HG03571 (cell line): Measurements from ENCODE around the gene GPR39.

Experiments
- ATAC-seq: cut with Tn5 transposase; IDR thresholded peaks from one replicate; pipeline ENCODE4 v1.9.1; 2021; ENCODE audit not compliant: unreplicated experiment

Gene GPR39

DNA sequence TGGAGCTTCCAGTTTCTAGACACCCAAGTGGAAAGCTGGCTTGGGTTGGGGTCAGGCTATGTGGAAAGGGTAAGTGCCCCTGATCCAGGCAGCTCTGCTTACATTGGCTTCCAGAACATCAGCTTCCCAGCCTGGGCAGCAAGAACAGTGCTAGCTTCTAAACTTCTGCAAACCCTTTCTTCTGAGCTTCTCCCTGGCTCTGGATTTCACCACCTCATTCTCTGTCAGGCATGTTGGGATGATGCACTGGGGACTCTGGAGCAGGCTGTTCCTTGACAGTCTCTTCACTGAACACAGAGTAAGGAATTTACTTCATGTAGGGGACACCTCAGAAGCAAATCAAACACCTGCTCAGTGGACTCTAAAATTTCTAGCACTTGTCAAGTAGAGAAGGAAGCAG, 180.6 kb downstream of the GPR39 start:
- ATAC-seq = no peak

DNA sequence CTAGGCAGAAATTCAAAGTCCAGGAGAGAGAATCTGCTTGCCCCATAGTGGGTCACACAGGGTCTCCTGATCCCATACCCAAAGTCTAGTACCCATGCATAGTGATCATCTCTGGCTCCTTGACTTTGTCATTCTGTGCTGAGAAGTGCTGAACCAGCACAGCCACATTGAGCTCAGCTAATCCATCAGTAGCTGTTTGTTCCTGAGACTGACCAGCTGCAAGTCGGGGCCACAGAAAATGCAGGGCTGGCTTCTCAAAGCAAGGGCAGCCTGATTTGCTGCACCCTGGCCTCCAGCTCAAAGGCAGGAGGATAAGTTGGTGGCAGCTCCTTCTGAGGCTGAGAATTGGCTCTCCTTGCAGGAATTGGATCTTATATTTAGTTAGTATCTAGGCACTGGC, 181.2 kb downstream of the GPR39 start:
- no peak for ATAC-seq

DNA sequence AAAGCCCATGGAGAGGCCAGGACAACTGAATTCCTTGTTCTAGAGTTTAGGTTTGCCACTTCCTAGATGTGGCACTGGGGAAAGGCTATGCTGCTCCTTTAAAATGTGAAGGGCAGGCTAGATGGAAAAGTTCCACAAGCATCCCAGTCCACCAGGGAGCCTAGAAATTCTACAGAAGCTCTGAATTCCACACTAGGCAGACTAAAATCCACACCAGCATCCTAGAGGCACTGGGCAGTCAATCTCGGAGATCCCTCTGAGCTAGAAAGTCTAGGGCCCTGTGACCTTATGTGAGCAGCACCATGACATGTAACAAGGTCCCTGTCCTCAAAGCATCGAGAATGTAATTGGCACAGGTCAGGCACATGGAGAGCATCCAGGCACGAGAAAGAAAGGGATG, 181.9 kb downstream of the GPR39 start:
- ATAC-seq = no peak

DNA sequence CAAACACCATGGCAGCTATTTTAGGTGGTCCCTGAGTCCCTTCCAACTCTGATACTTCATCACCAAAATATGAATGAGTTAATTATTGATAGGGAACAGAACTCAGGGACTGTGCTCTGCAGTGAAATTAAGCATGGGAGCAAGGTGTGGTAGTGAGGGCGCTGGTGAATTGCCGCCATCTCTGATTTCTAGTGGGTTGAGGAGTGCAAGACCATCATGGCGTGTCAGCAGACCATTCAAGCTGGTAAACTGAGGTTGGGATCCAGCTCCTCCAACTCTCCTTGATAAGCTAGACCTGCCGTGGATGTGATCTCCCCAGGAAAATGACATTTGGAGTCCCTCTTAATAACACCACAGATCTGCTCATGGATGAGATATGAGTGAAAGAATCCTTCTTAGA, 183.0 kb downstream of the GPR39 start:
- no peak for ATAC-seq

DNA sequence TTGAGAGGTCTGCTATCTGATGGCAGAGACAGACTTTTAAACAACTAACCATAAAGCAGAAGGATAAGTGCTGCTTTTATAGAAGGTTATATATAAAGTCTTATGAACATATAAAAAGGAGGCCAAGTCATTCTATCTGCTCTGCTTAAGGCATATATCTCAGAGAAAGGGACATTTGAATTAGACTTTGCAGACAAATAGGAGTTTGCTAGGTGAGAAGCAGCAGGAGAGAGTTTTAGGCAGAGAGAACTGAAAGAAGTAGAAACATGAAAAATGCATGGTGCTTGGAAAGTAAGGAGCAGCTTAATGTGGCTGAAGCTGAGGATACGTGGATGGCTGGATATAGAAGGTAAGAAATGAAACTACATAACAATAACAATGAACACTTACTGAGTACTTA, 188.0 kb downstream of the GPR39 start:
- ATAC-seq = no peak

DNA sequence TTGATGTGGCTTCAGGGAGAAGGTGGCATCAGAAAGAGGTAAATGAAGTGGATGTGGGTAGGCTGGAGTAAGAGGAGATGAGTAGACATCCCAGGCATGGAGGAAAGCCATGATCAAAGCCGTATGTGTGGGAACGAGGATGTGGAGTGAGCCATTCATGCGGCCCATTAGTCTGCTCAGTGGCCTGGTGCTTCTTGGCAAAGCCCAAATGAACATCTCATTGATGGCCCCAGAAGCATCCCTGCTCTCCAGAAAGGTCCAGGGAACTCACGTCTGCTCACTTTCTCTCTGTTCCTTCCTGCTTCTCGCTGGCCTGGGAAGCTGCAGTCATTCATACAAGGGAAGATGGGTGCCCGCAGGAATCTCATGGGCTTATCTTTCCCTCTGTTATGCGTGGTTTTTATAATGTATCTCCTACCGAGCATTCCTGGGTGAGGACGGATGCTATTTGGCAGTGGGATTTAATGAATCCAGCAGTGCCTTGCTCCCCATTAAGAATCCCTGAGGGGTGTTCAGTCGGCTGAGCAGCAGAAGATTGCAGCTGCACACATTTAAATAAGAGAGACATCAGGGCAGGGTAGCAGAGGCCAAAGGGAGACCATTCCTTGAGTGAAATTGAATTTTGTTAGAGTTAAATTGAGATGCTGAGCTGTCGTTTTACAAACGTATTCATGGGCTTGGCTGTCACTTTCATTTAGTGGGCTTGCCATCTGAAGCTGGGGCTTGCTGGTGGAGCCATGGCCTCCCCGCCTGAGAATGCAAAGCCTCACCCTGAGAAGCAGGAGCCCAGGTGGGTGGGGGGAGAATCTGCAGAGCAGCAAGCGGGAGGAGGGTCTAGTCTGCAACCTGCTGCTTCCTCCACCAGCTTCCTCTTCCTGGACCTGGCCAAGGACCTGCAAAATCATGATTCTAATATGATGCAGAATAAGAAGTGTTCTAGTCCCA, 188.9 kb downstream of the GPR39 start:
- no peak for ATAC-seq

DNA sequence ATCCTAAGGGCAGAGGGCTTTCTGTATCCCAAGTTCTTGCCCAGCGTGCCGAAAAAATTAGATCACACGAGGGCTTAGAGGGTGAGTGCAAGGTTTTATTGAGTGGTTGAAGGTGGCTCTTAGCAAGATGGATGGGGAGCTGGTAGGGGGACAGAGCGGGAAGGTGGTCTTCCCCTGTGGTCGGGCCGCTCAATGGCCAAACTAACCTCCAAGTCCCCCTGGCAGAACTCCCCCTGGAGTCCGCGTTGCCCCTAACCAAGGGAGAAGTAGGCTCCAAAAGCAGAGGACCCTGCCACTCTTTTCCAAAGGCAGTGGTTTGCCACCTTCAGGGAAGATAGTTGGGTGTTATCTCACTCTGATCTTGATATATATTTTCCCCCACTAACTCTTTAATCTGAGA, 190.0 kb downstream of the GPR39 start:
- no peak for ATAC-seq

DNA sequence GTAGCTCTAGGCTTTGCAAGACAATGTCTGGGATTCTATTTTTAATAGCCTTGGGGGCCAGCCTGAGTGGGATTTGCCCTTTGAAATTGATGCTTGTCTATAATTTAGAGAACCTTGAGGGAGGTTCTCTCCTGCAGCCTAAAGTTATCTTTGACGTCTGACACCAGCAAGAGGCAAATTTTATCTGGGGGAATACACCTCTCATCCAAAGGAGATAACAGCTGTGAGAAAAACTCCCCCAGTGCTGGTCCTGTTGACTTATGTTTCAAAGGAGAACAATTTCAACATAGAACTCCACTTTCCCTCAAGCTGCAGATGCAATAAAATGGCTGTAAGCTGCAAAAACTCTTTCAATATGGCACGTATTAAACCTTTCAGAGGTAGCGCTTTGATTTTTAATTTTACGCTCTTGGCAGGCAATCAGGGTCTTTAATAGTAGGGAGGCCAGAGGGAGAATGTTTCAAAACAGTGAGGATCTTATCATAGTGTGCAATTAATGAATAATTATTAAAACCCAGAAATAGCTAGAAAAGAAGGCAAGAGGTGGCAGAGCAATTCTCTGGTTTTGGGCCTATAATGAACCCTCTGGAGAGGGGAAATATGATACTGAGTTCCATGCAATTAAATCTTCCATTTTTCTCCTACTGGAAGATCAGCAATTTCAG, 191.0 kb downstream of the GPR39 start:
- ATAC-seq = no peak

DNA sequence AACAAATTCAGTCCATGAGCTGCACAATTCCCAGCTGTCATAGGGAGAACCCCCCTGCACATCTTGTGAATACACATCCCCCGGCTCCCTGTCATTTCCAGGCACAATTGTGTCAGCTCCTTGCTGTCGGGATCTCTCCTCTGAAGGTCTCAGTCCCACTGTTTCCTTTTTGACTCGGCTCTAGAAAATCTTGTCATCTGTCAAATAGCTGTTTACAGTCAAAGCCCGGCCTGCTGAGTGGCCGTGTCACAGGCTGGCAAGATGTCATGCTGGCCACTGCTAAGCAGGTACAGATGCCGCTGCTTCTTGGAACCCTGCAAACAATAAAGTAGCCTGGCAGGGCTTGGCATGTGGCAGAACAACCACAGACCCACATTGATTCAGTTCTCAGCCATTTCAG, 191.7 kb downstream of the GPR39 start:
- ATAC-seq = no peak

DNA sequence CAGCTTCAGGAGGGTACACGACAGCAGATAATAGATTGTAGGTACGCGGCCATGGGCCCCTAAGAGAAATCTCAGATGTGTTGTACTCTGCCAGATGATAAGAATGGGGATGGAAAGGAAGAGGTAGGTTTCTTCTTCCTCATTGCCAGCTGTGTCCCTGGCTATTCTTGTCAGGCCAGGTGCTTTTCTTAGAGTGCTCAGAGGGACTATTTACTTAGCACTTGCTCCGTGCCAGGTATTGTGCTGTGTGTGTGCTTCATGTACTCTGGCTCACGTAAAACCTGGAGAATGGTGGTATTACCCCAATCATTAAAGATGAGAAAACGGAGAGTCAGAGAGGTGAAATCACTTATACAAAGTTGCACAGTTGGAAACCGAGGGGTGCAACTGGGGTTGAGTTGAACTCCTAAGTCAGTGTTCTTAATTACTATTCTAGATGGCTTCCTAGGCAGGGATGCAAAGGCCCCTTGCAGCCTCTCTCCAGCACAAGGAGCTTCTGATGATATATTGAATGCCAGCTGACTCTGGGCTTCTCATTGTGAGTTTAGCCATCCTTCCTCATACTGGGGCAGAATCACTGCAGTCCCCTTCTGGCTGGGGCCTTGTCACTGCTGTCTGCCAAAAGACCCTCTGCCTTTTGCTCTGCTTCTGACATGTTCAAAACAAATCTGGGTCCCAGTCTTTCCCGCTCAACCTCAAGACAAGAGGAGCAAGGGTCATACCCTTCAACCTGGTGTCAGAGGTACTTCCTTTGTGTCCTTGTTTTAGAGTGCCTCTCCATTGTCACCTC, 192.7 kb downstream of the GPR39 start:
- ATAC-seq = no peak

DNA sequence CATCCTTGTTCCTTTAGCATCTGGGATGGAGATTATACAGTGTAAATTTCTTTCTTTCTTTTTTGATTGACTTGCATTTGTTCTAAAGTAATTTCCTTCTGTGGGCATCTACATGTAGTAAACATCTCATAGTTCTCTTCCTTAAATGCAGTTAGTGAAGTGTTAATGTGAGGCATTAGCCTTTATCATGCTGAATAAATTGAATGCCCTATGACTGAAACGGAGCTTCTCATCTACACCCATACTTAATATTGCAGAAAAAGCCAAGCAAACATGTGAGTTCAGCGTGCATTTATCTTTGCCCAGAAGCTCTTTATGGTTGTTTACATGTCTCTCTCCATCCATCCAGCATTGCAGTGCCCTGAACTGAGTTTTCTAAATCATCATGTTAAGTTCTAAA, 195.1 kb downstream of the GPR39 start:
- ATAC-seq = no peak

DNA sequence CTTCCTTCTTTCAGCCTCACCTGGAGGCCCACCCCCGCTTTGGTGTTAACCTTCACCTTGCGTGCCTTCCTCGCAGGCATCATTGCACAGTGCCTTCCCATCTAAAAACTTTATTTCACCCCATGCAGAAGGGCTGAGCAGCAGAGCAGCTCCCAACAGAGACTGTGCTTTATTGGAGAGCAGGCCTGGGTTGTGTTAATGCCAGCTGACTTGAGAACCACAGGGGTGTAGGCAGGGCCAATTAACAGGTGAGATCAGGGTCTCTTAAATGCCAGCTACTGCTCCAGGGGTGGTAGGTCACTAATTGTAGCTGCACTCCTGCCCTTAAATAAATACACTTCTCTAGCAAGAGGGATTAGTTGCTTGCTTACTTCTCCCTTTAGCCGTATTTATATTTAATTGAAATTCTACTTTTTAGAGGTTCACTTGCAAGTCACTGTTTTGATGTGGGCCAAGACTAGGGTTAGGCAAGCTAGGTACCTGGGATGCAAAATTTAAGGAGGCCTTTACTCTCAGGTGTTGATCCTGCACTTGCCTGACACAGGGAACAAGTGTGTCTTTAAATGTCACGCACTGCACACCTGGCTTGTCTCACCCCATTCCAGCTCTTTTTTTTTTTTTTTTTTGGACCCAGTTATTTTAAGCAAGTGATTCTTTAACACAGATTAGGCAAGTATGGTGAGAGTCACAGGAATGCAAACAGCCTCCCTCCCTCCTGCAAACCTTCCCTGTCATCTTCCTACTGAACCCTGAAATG, 198.9 kb downstream of the GPR39 start:
- no peak for ATAC-seq

DNA sequence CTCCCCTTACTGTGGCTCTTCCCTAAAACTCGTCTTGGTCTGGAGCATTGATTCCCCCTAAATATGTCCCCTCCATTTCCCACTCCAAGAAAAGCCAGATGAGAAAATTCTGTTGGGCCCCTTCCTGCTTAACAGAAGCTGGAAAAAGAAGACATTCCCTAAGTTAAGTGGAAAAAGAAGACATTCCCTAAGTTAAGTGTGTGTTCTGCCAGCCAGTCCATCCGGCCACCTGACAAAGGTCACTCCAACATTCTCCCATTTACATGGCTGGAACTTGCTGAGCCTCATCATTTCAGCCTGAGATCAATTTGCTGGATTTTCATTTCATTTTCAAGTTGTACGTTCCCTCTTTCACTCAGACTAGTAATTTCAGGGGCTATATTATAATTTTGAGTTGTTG, 201.4 kb downstream of the GPR39 start:
- no peak for ATAC-seq

DNA sequence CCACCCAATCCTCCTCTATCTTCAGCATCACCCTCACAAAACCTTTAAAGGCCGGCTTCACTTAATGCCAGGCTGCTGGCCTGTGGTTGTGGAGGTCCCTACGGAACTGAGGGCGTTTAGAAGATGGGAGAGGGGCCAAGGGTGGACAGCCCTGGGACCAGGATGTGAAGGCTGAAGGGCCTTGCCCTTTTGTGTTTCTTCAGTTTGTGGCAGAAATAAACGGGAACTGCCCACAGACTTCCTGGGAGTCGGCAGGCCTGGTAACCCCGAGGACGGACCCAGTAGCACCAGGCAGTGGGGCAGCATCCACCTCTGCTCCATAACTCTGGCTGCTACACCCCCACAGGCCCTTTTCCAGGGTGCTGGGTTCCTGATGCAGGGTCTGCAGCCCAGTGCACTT, 202.1 kb downstream of the GPR39 start:
- no peak for ATAC-seq

DNA sequence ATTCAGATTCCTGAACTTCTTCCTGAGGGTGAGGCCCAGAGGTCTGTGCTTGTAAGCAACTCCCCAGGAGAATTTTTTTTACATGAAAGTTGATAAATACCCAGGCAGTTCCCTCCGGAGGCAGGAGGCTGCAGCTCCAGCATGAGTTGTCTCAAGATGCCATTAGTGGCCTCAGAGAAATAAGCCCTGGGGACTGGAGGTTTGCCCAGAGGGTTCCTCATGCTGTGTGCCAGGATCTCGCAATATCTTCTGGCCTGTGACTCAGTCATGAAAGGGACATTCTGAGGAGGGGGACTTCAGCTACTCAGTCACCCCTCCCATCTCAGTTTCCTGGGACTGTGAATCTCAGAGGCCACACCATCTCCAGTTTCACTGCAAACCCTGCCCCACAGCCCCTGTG, 203.5 kb downstream of the GPR39 start:
- ATAC-seq = no peak

DNA sequence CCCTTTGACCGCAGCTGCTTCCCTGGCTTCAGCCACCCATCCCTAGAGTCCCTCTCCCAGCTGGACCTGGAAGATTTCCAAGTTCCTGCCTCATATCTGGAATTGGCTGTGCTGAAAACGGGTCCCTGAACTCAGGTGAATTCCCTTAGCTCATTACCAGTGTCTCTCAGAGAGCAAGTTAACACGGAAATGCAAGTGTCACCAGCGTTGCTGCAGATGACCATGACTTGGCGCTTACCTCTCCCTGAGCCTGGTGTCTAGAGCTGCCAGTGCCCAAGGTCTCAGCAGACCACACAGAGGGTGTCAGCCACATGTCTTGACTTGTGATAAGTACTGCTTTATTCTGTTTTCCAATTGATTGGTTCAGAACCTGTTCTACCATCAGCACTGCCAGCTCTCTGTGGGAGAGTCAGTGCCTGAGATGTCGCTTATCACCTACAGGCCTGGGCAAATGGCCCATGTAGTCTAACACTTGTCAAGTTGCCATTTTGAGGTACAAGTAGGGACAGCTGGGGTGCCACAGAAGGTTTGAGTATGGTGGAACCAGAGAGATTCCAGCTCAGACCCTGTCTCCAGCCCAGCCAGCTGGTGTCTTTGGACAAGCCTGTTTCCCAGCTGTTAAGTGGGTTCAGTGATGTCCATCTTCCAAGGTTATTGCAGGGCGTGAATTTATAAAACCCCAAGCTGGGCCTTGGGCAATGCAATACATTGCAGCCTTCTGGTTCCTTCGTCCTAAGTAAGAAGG, 204.7 kb downstream of the GPR39 start:
- ATAC-seq = no peak

DNA sequence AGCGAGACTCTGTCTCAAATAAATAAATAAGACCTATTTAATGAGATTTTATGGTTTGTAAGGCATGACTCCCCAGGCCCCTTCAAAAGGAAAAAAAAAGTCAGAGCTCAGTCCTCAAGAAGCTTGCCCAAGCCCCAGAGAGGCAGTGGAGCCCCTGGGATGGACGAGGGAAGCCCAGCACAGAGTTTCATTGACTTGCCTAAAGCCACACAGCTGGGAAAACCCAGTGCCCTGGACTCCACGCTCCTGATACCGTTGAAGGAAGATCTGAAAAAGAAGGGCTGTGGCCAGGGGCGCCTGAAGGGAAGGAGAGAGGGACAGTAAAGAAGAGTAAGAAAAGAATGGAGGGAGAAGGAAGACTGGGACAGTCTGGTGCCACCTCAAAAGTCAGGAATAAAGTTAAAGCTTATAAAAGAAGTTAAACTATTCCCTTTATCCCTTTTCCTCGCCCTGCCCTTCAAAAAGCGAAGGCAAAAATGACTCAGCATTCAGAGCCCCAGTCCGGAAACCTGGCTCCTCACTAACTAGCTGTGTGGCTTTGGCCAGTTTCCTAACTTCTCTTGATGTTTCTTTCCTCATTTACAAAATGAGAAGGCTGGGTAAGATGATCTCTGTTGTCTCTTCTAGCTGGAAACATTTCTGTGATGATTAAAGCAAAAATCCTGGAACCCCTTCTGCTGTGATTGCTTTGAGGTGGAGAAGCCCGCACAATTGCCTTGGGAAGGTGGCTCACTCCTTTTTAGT, 206.7 kb downstream of the GPR39 start:
- no peak for ATAC-seq

DNA sequence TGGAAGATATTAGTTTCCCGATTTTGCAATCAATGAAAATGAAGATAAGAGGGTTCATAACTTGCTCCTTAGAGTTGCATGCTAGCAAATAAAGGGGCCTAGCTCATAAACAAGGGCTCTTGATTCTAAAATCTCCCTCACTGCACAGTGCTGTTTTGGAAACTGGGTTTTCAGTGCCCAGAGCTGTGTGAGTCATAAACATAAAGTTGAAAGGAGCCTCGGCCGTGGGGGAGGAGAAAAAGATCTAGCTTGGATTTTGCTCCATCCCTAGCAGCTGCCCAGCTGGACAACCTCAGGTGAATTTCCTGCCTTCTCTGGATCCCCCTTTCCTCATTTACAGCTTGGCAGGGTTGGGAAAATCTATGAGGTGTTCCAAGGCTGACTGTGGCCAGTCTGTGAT, 210.9 kb downstream of the GPR39 start:
- ATAC-seq = no peak

DNA sequence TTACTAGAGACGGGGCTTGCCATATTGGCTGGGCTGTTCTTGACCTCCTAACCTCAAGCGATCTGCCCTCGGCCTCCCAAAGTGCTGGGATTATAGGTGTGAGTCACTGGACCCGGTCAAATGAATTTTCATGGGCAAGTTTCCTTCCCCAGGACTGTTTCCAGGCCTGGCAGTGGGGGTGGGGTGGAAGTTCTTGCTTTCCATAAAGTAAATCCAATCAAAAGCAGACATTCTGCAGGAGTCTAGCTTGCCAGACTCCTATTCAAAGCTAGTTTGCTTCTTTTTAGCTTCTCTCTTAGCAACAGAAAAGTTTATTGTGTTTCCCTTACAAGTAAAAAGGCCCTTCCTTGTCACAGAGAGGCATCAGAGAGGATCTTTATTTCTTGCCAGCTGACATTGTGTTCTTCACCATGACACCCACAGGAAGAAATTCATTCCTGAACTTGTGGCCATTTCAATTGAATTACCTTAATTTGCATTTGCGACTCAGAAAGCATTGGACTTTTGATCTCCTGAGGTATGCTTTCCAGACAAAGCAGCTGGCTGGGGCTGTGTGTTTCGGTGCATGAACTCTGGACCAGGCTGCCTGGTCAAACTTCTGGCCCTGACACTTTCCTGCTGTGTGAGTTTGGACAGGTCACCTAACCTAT, 215.5 kb downstream of the GPR39 start:
- no peak for ATAC-seq
